Prostate gland (tissue), 2 donors: Measurements from ENCODE around the gene PRND.

ENCODE experiments used
- POLR2AphosphoS5 ChIP-seq: sonication (generic); formaldehyde crosslinking; IDR thresholded peaks from one replicate; pipeline ENCODE4 v1.6.1; 2017; ENCODE audit warnings: antibody characterized with exemption
- TF ChIP-seq, protein P1 (sequence below), 4 experiments: fragments of 200-600 bp in 2 of 4; fragments of 450-650 bp in 2 of 4; sonication (generic) in 2 of 4; IDR thresholded peaks; 1 replicate in 3 of 4; 2 replicates in 1 of 4; pipeline ENCODE4 v1.5.1; 2016 to 2019; ENCODE audit warnings: antibody characterized with exemption in 4 of 4, mild to moderate bottlenecking in 2 of 4, moderate library complexity in 2 of 4

DNA sequence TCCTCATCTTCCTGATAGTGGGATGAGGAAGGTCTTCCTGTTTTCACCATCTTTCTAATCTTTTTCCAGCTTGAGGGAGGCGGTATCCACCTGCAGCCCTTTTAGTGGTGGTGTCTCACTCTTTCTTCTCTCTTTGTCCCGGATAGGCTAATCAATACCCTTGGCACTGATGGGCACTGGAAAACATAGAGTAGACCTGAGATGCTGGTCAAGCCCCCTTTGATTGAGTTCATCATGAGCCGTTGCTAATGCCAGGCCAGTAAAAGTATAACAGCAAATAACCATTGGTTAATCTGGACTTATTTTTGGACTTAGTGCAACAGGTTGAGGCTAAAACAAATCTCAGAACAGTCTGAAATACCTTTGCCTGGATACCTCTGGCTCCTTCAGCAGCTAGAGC is 21.8 kb upstream of the PRND start:
- TF ChIP-seq, protein P1, sequence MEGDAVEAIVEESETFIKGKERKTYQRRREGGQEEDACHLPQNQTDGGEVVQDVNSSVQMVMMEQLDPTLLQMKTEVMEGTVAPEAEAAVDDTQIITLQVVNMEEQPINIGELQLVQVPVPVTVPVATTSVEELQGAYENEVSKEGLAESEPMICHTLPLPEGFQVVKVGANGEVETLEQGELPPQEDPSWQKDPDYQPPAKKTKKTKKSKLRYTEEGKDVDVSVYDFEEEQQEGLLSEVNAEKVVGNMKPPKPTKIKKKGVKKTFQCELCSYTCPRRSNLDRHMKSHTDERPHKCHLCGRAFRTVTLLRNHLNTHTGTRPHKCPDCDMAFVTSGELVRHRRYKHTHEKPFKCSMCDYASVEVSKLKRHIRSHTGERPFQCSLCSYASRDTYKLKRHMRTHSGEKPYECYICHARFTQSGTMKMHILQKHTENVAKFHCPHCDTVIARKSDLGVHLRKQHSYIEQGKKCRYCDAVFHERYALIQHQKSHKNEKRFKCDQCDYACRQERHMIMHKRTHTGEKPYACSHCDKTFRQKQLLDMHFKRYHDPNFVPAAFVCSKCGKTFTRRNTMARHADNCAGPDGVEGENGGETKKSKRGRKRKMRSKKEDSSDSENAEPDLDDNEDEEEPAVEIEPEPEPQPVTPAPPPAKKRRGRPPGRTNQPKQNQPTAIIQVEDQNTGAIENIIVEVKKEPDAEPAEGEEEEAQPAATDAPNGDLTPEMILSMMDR (IDR thresholded peaks at IDR 0.05): no peak
- no peak for TF ChIP-seq POLR2AphosphoS5
